AG04450 (cell line): Measurements from ENCODE around the gene CEP128. TPM values are rescaled to one million over a fixed set of nuclear protein-coding genes. Genes with fewer than 3 reads are reported as not detected.

ENCODE experiments used
- CTCF ChIA-PET: fragments of 300-600, 350-600 bp; formaldehyde crosslinking; extraction: SDS; loops from one replicate; lab custom pipeline; 2022; ENCODE audit warnings: antibody characterized with exemption, inconsistent platforms; lab: Charles Lee
- POLR2A ChIA-PET: fragments of 350-600 bp; formaldehyde crosslinking; extraction: SDS; loops from one replicate; lab custom pipeline; 2021; ENCODE audit warnings: antibody characterized with exemption, inconsistent platforms; lab: Yijun Ruan, JAX
- DNase-seq: peaks from one replicate; pipeline ENCODE4 v3.0.0-alpha.2; 2011; ENCODE audit warnings: low read depth, low spot score
- H3K27ac ChIP-seq: one replicate; pipeline ENCODE4 v1.5.1; 2012; ENCODE audit warnings: low read depth, low read length, control low read depth
- H3K27me3 ChIP-seq: one replicate; pipeline ENCODE4 v1.6.0; 2012; ENCODE audit warnings: low read length; ENCODE audit not compliant: control insufficient read depth, insufficient read depth
- H3K4me3 ChIP-seq: 2 replicates; pipeline ENCODE4 v1.5.1; 2011; ENCODE audit warnings: mild to moderate bottlenecking, low read depth, low read length, control low read depth
- H3K9me3 ChIP-seq: 2 replicates; pipeline ENCODE4 v1.5.1; 2012; ENCODE audit warnings: low read length; ENCODE audit not compliant: control insufficient read depth, insufficient read depth
- polyA plus RNA-seq: library from polyadenylated mRNA; depleted of rRNA; stranded (reverse); fragments of >200 nt; gene quantifications from 2 replicates; pipeline ENCODE4 v1.2.3, GENCODE V29; 2011
- TF ChIP-seq, protein P1 (sequence below): IDR thresholded peaks from 2 replicates; pipeline ENCODE4 v1.5.1; 2011; ENCODE audit warnings: low read depth, low read length, control low read depth, inconsistent platforms

The CEP128 gene
- polyA plus RNA-seq, 1 experiment = 1.8 TPM

DNA sequence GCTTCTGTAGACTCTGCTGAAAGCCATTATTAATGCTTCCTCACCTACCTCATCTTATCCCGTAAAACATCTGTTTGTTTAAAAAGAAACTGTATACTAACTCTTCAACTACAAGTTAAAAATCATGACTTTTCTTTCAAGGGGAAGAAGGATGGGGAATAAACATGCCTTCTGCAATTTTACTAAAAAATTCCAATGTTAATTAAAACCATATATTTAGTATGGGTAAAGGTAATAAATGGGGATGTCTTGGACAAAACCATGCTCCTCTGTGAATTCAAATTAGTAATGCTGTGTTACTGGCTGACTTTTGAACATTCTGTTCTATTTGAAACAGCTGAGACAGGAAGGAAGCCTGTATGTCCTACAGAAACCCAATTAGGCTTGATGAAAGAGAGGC, 419.1 kb downstream of the CEP128 start:
- Histone ChIP-seq H3K27ac (no peak overlapping the region), H3K4me3 (no peak overlapping the region), H3K27me3 (no peaks in the 10 kb centered on the region), H3K9me3 (no peaks in the 10 kb centered on the region)
- TF ChIP-seq, protein P1, sequence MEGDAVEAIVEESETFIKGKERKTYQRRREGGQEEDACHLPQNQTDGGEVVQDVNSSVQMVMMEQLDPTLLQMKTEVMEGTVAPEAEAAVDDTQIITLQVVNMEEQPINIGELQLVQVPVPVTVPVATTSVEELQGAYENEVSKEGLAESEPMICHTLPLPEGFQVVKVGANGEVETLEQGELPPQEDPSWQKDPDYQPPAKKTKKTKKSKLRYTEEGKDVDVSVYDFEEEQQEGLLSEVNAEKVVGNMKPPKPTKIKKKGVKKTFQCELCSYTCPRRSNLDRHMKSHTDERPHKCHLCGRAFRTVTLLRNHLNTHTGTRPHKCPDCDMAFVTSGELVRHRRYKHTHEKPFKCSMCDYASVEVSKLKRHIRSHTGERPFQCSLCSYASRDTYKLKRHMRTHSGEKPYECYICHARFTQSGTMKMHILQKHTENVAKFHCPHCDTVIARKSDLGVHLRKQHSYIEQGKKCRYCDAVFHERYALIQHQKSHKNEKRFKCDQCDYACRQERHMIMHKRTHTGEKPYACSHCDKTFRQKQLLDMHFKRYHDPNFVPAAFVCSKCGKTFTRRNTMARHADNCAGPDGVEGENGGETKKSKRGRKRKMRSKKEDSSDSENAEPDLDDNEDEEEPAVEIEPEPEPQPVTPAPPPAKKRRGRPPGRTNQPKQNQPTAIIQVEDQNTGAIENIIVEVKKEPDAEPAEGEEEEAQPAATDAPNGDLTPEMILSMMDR = no peak
- CTCF ChIA-PET = interaction anchor here (0.6 to 1.0 kb wide), 2 partner anchors 467 to 483 kb away, joined by 3 to 6 read pairs; no protein-coding TSS in a partner anchor
- no peak for DNase-seq
- POLR2A ChIA-PET = no interaction called here

DNA sequence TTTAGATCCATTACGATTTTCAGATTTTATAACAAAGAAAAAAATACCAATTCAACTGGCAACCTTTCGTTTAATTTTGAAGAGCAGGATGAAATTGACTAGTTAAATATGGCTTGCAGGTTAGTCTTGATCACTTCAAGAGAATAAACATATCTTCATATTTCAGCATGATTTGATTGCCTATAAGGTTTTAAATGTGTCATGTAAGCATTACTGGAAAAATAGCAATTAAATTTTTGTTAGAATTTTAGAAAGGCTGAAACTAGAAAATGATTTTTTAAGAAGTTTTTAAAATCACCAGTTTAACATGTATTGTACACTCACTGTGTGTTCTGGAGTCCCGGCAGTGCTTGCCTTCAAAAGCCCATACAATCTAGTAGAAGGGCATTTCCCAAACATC, 420.1 kb downstream of the CEP128 start:
- H3K27ac ChIP-seq = no peak overlapping the region
- DNase-seq = no peak
- no peaks in the 10 kb centered on the region for H3K9me3 ChIP-seq
- ChIA-PET CTCF (interaction anchor here (0.7 to 1.0 kb wide), 2 partner anchors 64 to 466 kb away, joined by 4 to 6 read pairs; no protein-coding TSS in a partner anchor), POLR2A (no interaction called here)
- no peak overlapping the region for H3K4me3 ChIP-seq
- TF ChIP-seq, protein P1 = no peak
- no peaks in the 10 kb centered on the region for H3K27me3 ChIP-seq

DNA sequence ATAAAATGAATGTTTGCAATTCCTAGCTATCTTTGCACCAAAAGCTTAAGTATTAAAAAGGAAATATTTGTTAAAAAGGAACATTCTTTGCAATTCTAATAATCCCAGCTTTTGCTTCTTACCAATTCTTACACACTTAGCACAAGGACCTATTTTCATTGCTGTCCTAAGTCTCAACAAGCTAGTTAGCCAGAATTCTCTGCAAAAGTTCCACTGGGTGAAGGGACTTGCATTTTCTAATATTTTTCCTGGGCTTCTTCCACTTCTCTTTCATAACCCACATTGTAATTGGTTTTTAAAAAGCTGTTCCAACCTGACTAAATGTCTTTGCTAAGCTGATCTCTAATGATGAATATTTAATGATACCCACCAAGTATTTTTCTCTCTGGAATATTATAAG, 422.5 kb downstream of the CEP128 start:
- POLR2A ChIA-PET = no interaction called here
- no peak overlapping the region for H3K27ac ChIP-seq
- CTCF ChIA-PET = no interaction called here
- no peaks in the 10 kb centered on the region for H3K27me3 ChIP-seq
- H3K9me3 ChIP-seq = no peaks in the 10 kb centered on the region
- TF ChIP-seq, protein P1 = no peak
- no peak overlapping the region for H3K4me3 ChIP-seq
- DNase-seq = no peak

DNA sequence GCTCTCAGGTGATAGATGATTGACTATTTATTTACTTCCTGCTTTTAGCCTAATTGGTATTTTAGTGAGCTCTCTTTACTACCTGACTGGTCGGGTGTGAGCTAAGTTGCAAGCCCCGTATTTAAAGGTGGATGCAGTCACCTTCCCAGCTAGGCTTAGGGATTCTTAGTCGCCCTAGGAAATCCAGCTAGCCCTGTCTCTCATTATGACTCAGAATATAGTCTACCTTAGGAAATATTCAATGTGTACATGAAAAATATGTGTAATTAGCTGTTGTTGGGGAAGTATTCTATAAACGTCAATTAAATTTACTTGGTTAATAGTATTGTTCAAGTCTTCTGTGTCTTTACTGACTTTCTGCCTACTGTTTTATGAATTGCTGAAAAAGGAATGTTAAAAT, 423.4 kb downstream of the CEP128 start:
- Histone ChIP-seq H3K4me3 (no peak overlapping the region), H3K27me3 (no peaks in the 10 kb centered on the region), H3K27ac (no peak overlapping the region), H3K9me3 (no peaks in the 10 kb centered on the region)
- TF ChIP-seq, protein P1 = no peak
- ChIA-PET POLR2A (no interaction called here), CTCF (no interaction called here)
- no peak for DNase-seq

DNA sequence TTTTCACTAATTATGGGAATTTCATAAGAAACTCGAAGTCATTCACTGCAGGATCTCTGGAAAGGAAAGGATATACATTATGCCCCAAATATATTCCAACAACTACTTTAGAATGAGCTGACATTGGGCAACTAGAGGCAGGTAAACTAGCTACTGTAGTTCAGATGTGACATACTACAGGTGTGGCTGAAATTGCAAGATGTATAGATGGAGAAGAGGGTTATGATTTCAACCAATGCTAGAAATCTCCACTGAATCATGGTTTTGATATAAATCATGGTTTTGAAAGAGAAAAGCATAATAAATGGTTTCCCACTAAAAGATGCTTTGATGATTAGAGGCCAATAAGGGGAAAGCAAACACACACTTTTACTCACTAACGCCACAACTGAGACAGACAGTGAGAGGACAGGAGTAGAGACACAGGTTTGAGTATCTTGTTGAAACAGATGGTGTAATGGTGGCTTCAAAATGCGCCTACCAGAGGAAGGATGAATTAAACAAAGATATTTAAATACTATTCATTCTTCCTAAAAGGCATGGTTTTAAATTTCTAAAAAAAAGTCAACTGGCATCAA, 434.2 kb downstream of the CEP128 start:
- H3K9me3 ChIP-seq = no peaks in the 10 kb centered on the region
- no peak overlapping the region for H3K27ac ChIP-seq
- no peak for DNase-seq
- TF ChIP-seq, protein P1 = no peak
- H3K4me3 ChIP-seq = no peak overlapping the region
- CTCF ChIA-PET = no interaction called here
- POLR2A ChIA-PET = no interaction called here
- H3K27me3 ChIP-seq = no peaks in the 10 kb centered on the region
